ENCODE data around the gene PARD3.

The PARD3 gene

GRCh38 chr10:34175121-34175520, 640.0 kb downstream of the PARD3 start:
- Histone ChIP-seq H3K79me2 (ENCODE audit: insufficient read depth, low read depth) (no peaks in the 10 kb centered on the region), H2AFZ (ENCODE audit: low read depth) (no peak overlapping the region), H3K4me1 (ENCODE audit: low read depth, poor library complexity, severe bottlenecking) (no peaks in the 10 kb centered on the region), H3K9ac (no peak overlapping the region), H3K27ac (no peak overlapping the region), H3K4me2 (no peak overlapping the region), H3K27me3 (ENCODE audit: insufficient read depth, low read depth) (no peaks in the 10 kb centered on the region), H4K20me1 (ENCODE audit: insufficient read depth) (no peaks in the 10 kb centered on the region), H3K36me3 (ENCODE audit: insufficient read depth) (no peaks in the 10 kb centered on the region), H3K4me3 (IDR thresholded peaks at IDR 0.05; ENCODE audit: insufficient read depth, low read depth, low read length) (no peak overlapping the region)
- no peak for TF ChIP-seq CTCF (conservative IDR thresholded peaks at IDR 0.05; ENCODE audit: low read depth, low read length)

- H3K9ac ChIP-seq, result no peak overlapping the region
- no peak for TF ChIP-seq CTCF (conservative IDR thresholded peaks at IDR 0.05; ENCODE audit: low read depth, low read length)
- H3K27me3 ChIP-seq (ENCODE audit: insufficient read depth, low read depth), result no peaks in the 10 kb centered on the region
- no peaks in the 10 kb centered on the region for H3K36me3 ChIP-seq (ENCODE audit: insufficient read depth)
- H3K79me2 ChIP-seq (ENCODE audit: insufficient read depth, low read depth), result no peaks in the 10 kb centered on the region
- no peak overlapping the region for H3K27ac ChIP-seq
- H3K4me3 ChIP-seq (IDR thresholded peaks at IDR 0.05; ENCODE audit: insufficient read depth, low read depth, low read length), result no peak overlapping the region
- H2AFZ ChIP-seq (ENCODE audit: low read depth), result no peak overlapping the region
- H4K20me1 ChIP-seq (ENCODE audit: insufficient read depth), result no peaks in the 10 kb centered on the region
- no peaks in the 10 kb centered on the region for H3K4me1 ChIP-seq (ENCODE audit: low read depth, poor library complexity, severe bottlenecking)
- no peak overlapping the region for H3K4me2 ChIP-seq
These were observed 642.1 kb downstream of the PARD3 start for GRCh38 chr10:34172936-34173533.

- Histone ChIP-seq H3K27ac (no peak overlapping the region), H3K4me3 (IDR thresholded peaks at IDR 0.05; ENCODE audit: insufficient read depth, low read depth, low read length) (no peak overlapping the region), H2AFZ (ENCODE audit: low read depth) (no peak overlapping the region), H4K20me1 (ENCODE audit: insufficient read depth) (no peaks in the 10 kb centered on the region), H3K9ac (no peak overlapping the region), H3K79me2 (ENCODE audit: insufficient read depth, low read depth) (no peaks in the 10 kb centered on the region), H3K4me2 (no peak overlapping the region), H3K36me3 (ENCODE audit: insufficient read depth) (no peaks in the 10 kb centered on the region), H3K27me3 (ENCODE audit: insufficient read depth, low read depth) (no peaks in the 10 kb centered on the region), H3K4me1 (ENCODE audit: low read depth, poor library complexity, severe bottlenecking) (no peaks in the 10 kb centered on the region)
- TF ChIP-seq CTCF (conservative IDR thresholded peaks at IDR 0.05; ENCODE audit: low read depth, low read length), result no peak
These were observed 643.1 kb downstream of the PARD3 start for GRCh38 chr10:34171957-34172527.

GRCh38 chr10:34169677-34170076, 645.4 kb downstream of the PARD3 start:
- Histone ChIP-seq H3K4me1 (ENCODE audit: low read depth, poor library complexity, severe bottlenecking) (no peaks in the 10 kb centered on the region), H3K27me3 (ENCODE audit: insufficient read depth, low read depth) (no peaks in the 10 kb centered on the region), H3K4me2 (no peak overlapping the region), H3K79me2 (ENCODE audit: insufficient read depth, low read depth) (no peaks in the 10 kb centered on the region), H4K20me1 (ENCODE audit: insufficient read depth) (no peaks in the 10 kb centered on the region), H3K4me3 (IDR thresholded peaks at IDR 0.05; ENCODE audit: insufficient read depth, low read depth, low read length) (no peak overlapping the region), H3K9ac (no peak overlapping the region), H3K36me3 (ENCODE audit: insufficient read depth) (no peaks in the 10 kb centered on the region), H3K27ac (no peak overlapping the region), H2AFZ (ENCODE audit: low read depth) (no peak overlapping the region)
- no peak for TF ChIP-seq CTCF (conservative IDR thresholded peaks at IDR 0.05; ENCODE audit: low read depth, low read length)

Measured in KMS-11 (cell line).